ENCODE results near the gene PLSCR5. TPM values are rescaled to one million over a fixed set of nuclear protein-coding genes. Genes with fewer than 3 reads are reported as not detected.

The PLSCR5 gene, protein sequence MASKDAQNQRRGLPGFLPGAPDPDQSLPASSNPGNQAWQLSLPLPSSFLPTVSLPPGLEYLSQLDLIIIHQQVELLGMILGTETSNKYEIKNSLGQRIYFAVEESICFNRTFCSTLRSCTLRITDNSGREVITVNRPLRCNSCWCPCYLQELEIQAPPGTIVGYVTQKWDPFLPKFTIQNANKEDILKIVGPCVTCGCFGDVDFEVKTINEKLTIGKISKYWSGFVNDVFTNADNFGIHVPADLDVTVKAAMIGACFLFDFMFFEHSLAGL
- not detected in 2 replicates for total RNA-seq

DNA sequence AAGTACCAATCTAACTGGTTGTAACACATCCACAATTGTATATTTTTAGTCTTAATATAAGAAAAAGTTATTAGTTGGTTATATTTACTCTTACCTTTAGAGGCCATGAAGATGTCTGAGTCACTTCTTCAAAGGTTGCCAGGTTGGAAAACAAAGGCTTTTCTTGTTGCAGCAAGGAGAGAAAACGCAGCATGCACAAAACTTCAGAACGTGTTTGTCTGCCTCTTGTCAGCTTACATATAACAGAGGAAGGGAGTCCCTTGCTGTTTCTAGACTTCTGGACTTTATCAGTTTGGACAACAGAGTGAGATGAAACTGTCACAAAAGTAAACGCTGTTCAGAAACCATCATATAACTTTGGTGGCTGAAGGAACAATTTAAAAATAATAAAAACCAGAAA is at the start of gene PLSCR5:
TSS of gene PLSCR5 (minus strand) at position 241 of the 400 bp plus-strand sequence. CDS start at position 107, 134 bp downstream.
- H3K36me3 ChIP-seq (ENCODE audit: control insufficient read depth, insufficient read depth, low read length) = no peaks in the 10 kb centered on the region
- no peak within 1 kb of the TSS for H3K4me3 ChIP-seq (ENCODE audit: low read depth, low read length)
- TF ChIP-seq, protein P1, sequence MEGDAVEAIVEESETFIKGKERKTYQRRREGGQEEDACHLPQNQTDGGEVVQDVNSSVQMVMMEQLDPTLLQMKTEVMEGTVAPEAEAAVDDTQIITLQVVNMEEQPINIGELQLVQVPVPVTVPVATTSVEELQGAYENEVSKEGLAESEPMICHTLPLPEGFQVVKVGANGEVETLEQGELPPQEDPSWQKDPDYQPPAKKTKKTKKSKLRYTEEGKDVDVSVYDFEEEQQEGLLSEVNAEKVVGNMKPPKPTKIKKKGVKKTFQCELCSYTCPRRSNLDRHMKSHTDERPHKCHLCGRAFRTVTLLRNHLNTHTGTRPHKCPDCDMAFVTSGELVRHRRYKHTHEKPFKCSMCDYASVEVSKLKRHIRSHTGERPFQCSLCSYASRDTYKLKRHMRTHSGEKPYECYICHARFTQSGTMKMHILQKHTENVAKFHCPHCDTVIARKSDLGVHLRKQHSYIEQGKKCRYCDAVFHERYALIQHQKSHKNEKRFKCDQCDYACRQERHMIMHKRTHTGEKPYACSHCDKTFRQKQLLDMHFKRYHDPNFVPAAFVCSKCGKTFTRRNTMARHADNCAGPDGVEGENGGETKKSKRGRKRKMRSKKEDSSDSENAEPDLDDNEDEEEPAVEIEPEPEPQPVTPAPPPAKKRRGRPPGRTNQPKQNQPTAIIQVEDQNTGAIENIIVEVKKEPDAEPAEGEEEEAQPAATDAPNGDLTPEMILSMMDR (IDR thresholded peaks at IDR 0.05; ENCODE audit: insufficient read depth, low read length, poor library complexity, severe bottlenecking) = no peak
- H3K27me3 ChIP-seq (ENCODE audit: control insufficient read depth, insufficient read depth, low read length) = no peaks in the 10 kb centered on the region
- DNase-seq (ENCODE audit: low read depth) = no peak

DNA sequence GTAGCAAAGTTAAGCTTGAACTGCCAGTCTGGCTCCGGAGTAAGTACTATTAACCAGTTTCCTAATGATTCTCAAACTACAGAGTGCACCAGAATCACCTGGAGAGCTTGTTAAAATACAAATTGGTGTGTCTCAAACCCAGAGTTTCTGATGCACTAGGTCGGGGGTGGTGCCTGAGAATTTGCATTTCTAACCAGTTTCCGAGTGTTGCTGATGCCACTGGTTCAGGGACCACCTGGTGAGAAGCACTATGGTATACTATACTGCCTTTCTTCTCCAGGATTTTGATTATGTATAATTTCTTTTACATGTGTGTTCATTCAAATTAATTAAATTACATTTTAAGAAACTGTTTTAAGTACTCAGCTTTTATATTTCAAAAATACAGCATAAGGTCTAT is 48.8 kb upstream of the PLSCR5 start:
- Histone ChIP-seq H3K27me3 (ENCODE audit: control insufficient read depth, insufficient read depth, low read length) (no peaks in the 10 kb centered on the region), H3K4me3 (ENCODE audit: low read depth, low read length) (no peak overlapping the region), H3K36me3 (ENCODE audit: control insufficient read depth, insufficient read depth, low read length) (no peaks in the 10 kb centered on the region)
- no peak for DNase-seq (ENCODE audit: low read depth)
- TF ChIP-seq, protein P1 (IDR thresholded peaks at IDR 0.05; ENCODE audit: insufficient read depth, low read length, poor library complexity, severe bottlenecking) = no peak

DNA sequence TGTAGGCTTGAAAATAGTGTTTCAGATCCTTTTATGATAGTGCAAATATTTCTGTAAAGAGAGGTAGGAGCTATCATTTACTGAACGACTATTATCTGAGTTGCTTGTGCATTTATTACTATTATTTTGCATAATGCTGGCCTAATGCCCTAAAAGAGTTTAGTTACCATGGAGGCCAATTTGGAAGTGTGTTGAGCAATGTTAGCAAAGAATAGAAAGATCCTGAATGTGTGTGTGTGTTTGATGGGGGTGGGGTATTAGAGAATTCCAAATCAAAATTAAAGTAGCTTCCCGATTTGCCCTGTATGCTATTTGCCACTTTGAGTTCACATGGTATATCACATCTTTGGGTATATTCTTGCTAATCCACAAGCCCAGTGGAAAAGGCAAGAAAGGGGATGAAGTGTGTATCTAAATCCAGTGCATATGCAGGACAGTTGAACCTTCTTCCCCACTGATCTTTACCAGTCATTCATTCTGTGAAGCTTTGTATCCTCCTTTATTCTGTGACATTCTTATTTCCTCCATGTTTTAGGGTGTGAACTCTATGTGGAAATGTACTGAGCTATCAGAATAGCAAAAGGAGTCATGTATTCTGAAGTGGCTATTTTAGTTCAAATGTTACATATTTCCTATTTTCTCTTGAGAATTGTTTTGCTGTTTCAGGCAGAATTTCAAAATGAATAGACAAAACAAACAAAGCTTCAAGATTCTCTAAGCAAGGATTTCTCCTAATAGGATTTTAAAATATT is 45.7 kb upstream of the PLSCR5 start:
- TF ChIP-seq, protein P1 (IDR thresholded peaks at IDR 0.05; ENCODE audit: insufficient read depth, low read length, poor library complexity, severe bottlenecking) = no peak
- Histone ChIP-seq H3K36me3 (ENCODE audit: control insufficient read depth, insufficient read depth, low read length) (no peaks in the 10 kb centered on the region), H3K27me3 (ENCODE audit: control insufficient read depth, insufficient read depth, low read length) (no peaks in the 10 kb centered on the region), H3K4me3 (ENCODE audit: low read depth, low read length) (no peak overlapping the region)
- DNase-seq (ENCODE audit: low read depth) = no peak

DNA sequence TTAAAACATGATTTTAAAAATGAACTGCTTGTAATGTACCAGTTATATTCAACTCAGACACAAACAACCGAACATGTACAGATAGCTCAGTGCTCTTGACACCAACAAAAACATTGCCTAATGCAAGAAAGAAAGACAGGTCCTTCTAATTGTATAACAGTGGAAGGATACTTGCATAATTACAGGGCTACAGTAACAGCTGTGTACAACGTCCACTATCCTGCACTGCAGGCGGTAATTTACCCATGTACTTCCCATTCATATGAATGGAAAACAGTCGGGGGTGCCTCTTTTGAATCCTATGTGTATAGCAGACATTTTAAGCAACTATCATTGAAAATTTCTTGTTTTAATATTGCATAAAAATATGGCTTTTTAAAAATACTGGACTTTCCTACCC is 41.1 kb upstream of the PLSCR5 start:
- TF ChIP-seq, protein P1 (IDR thresholded peaks at IDR 0.05; ENCODE audit: insufficient read depth, low read length, poor library complexity, severe bottlenecking) = no peak
- no peak for DNase-seq (ENCODE audit: low read depth)
- H3K36me3 ChIP-seq (ENCODE audit: control insufficient read depth, insufficient read depth, low read length) = no peaks in the 10 kb centered on the region
- H3K27me3 ChIP-seq (ENCODE audit: control insufficient read depth, insufficient read depth, low read length) = no peaks in the 10 kb centered on the region
- no peak overlapping the region for H3K4me3 ChIP-seq (ENCODE audit: low read depth, low read length)

DNA sequence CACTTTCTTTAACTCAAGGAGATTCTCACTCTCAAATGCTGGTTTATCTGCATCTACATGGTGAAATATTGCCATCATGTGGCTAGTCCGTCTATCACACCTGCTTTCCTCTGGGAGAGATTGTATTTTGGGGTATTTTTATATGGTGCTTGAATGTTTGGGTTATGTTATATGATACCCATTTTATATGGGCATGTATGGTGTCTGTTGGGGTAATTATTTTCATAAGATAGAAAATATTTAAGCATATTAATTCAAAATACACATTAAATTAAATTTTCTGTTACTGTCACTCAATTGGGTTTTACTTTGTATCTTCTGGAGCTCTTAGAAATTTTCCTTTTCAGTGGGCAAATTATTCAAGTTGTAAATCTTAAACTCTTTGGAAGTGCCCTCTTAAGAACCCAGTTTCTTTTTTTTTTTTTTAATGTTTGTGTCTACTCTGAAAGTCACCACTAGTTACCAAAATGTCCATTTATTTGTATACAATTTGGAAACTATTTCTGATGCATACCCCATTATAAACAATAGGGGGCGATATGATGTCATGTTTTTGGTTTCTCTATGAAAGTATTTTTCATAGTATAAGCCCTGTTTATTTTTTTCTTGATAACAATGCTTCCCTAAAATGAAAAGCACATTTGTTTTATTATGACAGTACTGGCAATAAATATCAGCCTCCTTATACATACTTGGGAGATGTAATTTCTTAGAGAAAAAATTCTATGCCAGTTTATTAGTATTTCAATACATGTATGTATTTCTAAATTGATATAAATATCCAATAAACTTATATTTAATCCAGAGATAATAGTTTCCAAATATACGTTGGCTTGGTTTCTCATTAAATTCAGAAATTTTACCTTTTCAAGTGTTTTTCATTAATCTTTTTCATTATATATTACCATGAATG is 36.1 kb upstream of the PLSCR5 start:
- Histone ChIP-seq H3K4me3 (ENCODE audit: low read depth, low read length) (no peak overlapping the region), H3K27me3 (ENCODE audit: control insufficient read depth, insufficient read depth, low read length) (no peaks in the 10 kb centered on the region), H3K36me3 (ENCODE audit: control insufficient read depth, insufficient read depth, low read length) (no peaks in the 10 kb centered on the region)
- TF ChIP-seq, protein P1 (IDR thresholded peaks at IDR 0.05; ENCODE audit: insufficient read depth, low read length, poor library complexity, severe bottlenecking) = peak; percentile 45
- DNase-seq (ENCODE audit: low read depth) = no peak
